ENCODE data around the gene DAB1. TPM values are rescaled to one million over a fixed set of nuclear protein-coding genes. Genes with fewer than 3 reads are reported as not detected.

Gene DAB1
- total and polyA plus RNA-seq, 2 of the 8 experiments (the other 6 are each of a cell fraction or from before 2014, with no cell fraction given): 4.4 to 11.8 TPM

- FAIRE-seq (no peak), DNase-seq (ENCODE audit: low read depth in 1 of 2, low spot score in 2 of 2) (no peak)
- no peak overlapping the region for H3K9ac ChIP-seq (replicated peaks in 1 of 4; ENCODE audit: extremely low read depth in 1 of 4, low read depth in 3 of 4, low read length in 3 of 4)
- 60% methylated on average over 3 of the region's 3 CpGs; no CpG with 5 or more reads in 1 of the 2 experiments for WGBS, 2 experiments (ENCODE audit: extremely low coverage in 1 of 2, insufficient coverage in 1 of 2, insufficient read length in 1 of 2, insufficient replicate concordance in 2 of 2, low coverage in 1 of 2, low lambda C conversion rate in 2 of 2, missing lambda C conversion rate in 1 of 2)
- H2BK20ac ChIP-seq (ENCODE audit: low read length): no peak overlapping the region
- POLR2A ChIA-PET (ENCODE audit: partially characterized antibody): no interaction called here
- no peak overlapping the region for H4K8ac ChIP-seq (ENCODE audit: extremely low read depth, insufficient read depth, low read length)
- no peak overlapping the region for H3K56ac ChIP-seq (replicated peaks; ENCODE audit: insufficient read length, low read depth, low read length)
- peaks cover 0 to 4% (median 2%) of the 10 kb centered on the region in 4 experiments; a peak in 1 of 7 replicates for H3K4me1 ChIP-seq (replicated peaks in 1 of 4; ENCODE audit: control insufficient read depth in 3 of 4, insufficient read depth in 4 of 4, low read length in 3 of 4)
- no peaks in the 10 kb centered on the region for H3K23me2 ChIP-seq (ENCODE audit: low read depth, low read length)
- H3K27me3 ChIP-seq (replicated peaks in 1 of 4; ENCODE audit: control insufficient read depth in 3 of 4, extremely low read depth in 1 of 4, insufficient read depth in 3 of 4, low read length in 3 of 4): no peaks in the 10 kb centered on the region
- H3K14ac ChIP-seq (ENCODE audit: insufficient read length): no peak overlapping the region
- H3K18ac ChIP-seq (ENCODE audit: extremely low read depth, low read length): no peak overlapping the region
- no peak overlapping the region for H3K4ac ChIP-seq (replicated peaks; ENCODE audit: insufficient read length, low read depth, low read length)
- no peak overlapping the region for H3K4me3 ChIP-seq (ENCODE audit: extremely low read depth in 1 of 4, insufficient read depth in 2 of 4, low read depth in 3 of 4, low read length in 4 of 4)
- H3K36me3 ChIP-seq (ENCODE audit: control insufficient read depth in 2 of 4, insufficient read depth in 4 of 4, low read length in 3 of 4): no peaks in the 10 kb centered on the region
- CTCF ChIA-PET (ENCODE audit: partially characterized antibody): interaction anchor here (0.7 kb wide), 2 partner anchors 425 to 471 kb away, joined by 3 to 4 read pairs; no protein-coding TSS in a partner anchor
- H2BK12ac ChIP-seq (ENCODE audit: low read depth, low read length): no peak overlapping the region
- no peak overlapping the region for H2BK5ac ChIP-seq (ENCODE audit: low read depth, low read length)
- no peak overlapping the region for H2AFZ ChIP-seq (ENCODE audit: low read length)
- no peak overlapping the region for H2AK5ac ChIP-seq (ENCODE audit: low read depth, low read length)
- H3K79me1 ChIP-seq (ENCODE audit: low read depth, low read length): no peaks in the 10 kb centered on the region
- H3K4me2 ChIP-seq (ENCODE audit: insufficient read depth in 1 of 2, low read depth in 2 of 2, low read length in 2 of 2): no peak overlapping the region
- no peaks in the 10 kb centered on the region for H3K9me3 ChIP-seq (ENCODE audit: insufficient read depth in 2 of 2, low read depth in 1 of 2, low read length in 1 of 2)
- H4K5ac ChIP-seq (ENCODE audit: insufficient read length, low read depth, low read length): no peak overlapping the region
- H3K23ac ChIP-seq (ENCODE audit: insufficient read length): no peak overlapping the region
- no peaks in the 10 kb centered on the region for H3K79me2 ChIP-seq (ENCODE audit: control insufficient read depth in 1 of 2, insufficient read depth in 2 of 2, low read length in 2 of 2)
- H4K91ac ChIP-seq (replicated peaks; ENCODE audit: insufficient read length, low read length): no peak overlapping the region
- no peak overlapping the region for H2BK120ac ChIP-seq (replicated peaks; ENCODE audit: low read depth, low read length)
- H3K27ac ChIP-seq (ENCODE audit: low read depth, low read length): no peak overlapping the region
- no peak overlapping the region for H2BK15ac ChIP-seq (ENCODE audit: low read length)
- H4K20me1 ChIP-seq (replicated peaks in 1 of 2; ENCODE audit: control insufficient read depth in 1 of 2, insufficient read depth in 2 of 2, low read length in 2 of 2): peaks cover 0 to 1% of the 10 kb centered on the region in 2 experiments
- TF ChIP-seq ZNF274 (IDR thresholded peaks at IDR 0.05; ENCODE audit: borderline replicate concordance, extremely low read depth, low read length) (no peak), ATF3 (IDR thresholded peaks at IDR 0.05; ENCODE audit: insufficient read depth, low read depth, low read length) (no peak), TAF1 (IDR thresholded peaks at IDR 0.05; ENCODE audit: low read depth, low read length) (no peak), MAX (IDR thresholded peaks at IDR 0.05) (no peak), CREB1 (IDR thresholded peaks at IDR 0.05) (no peak), ASH2L (IDR thresholded peaks at IDR 0.05; ENCODE audit: low read length) (no peak), GTF2F1 (IDR thresholded peaks at IDR 0.05; ENCODE audit: borderline replicate concordance, low read depth, low read length) (no peak), TAF7 (optimal IDR thresholded peaks at IDR 0.05; ENCODE audit: borderline replicate concordance, low read depth, low read length) (no peak), CBX5 (IDR thresholded peaks at IDR 0.05; ENCODE audit: low read depth, low read length) (no peak), KDM5A (IDR thresholded peaks at IDR 0.05; ENCODE audit: low read length) (no peak), HDAC6 (IDR thresholded peaks at IDR 0.05; ENCODE audit: low read depth, low read length) (no peak), TBP (IDR thresholded peaks at IDR 0.05; ENCODE audit: low read depth, low read length) (no peak), KDM1A (IDR thresholded peaks at IDR 0.05; ENCODE audit: borderline replicate concordance, low read length) (no peak), EZH2 (IDR thresholded peaks at IDR 0.05; ENCODE audit: low read depth, low read length, severe bottlenecking) (no peak), NRF1 (IDR thresholded peaks at IDR 0.05; ENCODE audit: low read depth, low read length) (no peak)
Observed at GRCh38 chr1:57337623-57338022, 86.2 kb downstream of the DAB1 start.

Measured in H1 (cell line).